Mesothelial cell of epicardium (in vitro differentiated cells): Measurements from ENCODE around the gene ADM2. TPM values are rescaled to one million over a fixed set of nuclear protein-coding genes. Genes with fewer than 3 reads are reported as not detected.
"Not testable (repeated sequence)": the region's sequence is repeated elsewhere in the genome, so short reads cannot be mapped to it uniquely, and the experiment has no call there.

Experiments
- DNase-seq, 2 experiments: peaks; one replicate each; pipeline ENCODE4 v3.0.0; 2021; ENCODE audit warnings: low spot score in 2 of 2; ENCODE audit not compliant: unreplicated experiment in 2 of 2
- H3K27ac Mint-ChIP-seq: 2 replicates; pipeline ENCODE4 v1.8.0; 2021; ENCODE audit warnings: mixed read lengths
- H3K27me3 Mint-ChIP-seq: 2 replicates; pipeline ENCODE4 v1.8.0; 2021; ENCODE audit warnings: low read depth, mixed read lengths
- H3K36me3 Mint-ChIP-seq: 2 replicates; pipeline ENCODE4 v1.8.0; 2021; ENCODE audit warnings: mixed read lengths
- H3K4me1 Mint-ChIP-seq: 2 replicates; pipeline ENCODE4 v1.8.0; 2021; ENCODE audit warnings: mixed read lengths
- H3K4me3 Mint-ChIP-seq: 2 replicates; pipeline ENCODE4 v1.8.0; 2021; ENCODE audit warnings: mild to moderate bottlenecking, moderate library complexity, mixed read lengths
- H3K9me3 Mint-ChIP-seq: 2 replicates; pipeline ENCODE4 v1.8.0; 2021; ENCODE audit warnings: mixed read lengths
- total RNA-seq: library from RNA; stranded (reverse); gene quantifications from 3 replicates; pipeline ENCODE4 v1.2.1, GENCODE V29; 2021
- TF ChIP-seq, protein P1 (sequence below): fragments of 200-600 bp; sonication (generic); IDR thresholded peaks from one replicate; pipeline ENCODE4 v1.5.0; 2021; ENCODE audit warnings: antibody characterized with exemption; ENCODE audit not compliant: unreplicated experiment

Gene ADM2
- total RNA-seq, 1 donor from 2014 or later = 1.4 TPM

- peaks cover 38% of the 10 kb centered on the region for H3K27me3 Mint-ChIP-seq
- no peaks in the 10 kb centered on the region for H3K9me3 Mint-ChIP-seq
- TF ChIP-seq, protein P1, sequence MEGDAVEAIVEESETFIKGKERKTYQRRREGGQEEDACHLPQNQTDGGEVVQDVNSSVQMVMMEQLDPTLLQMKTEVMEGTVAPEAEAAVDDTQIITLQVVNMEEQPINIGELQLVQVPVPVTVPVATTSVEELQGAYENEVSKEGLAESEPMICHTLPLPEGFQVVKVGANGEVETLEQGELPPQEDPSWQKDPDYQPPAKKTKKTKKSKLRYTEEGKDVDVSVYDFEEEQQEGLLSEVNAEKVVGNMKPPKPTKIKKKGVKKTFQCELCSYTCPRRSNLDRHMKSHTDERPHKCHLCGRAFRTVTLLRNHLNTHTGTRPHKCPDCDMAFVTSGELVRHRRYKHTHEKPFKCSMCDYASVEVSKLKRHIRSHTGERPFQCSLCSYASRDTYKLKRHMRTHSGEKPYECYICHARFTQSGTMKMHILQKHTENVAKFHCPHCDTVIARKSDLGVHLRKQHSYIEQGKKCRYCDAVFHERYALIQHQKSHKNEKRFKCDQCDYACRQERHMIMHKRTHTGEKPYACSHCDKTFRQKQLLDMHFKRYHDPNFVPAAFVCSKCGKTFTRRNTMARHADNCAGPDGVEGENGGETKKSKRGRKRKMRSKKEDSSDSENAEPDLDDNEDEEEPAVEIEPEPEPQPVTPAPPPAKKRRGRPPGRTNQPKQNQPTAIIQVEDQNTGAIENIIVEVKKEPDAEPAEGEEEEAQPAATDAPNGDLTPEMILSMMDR = no peak
- peaks cover 31% of the 10 kb centered on the region for H3K4me1 Mint-ChIP-seq
- peak overlapping the region; percentile 43 for H3K27ac Mint-ChIP-seq
- peak in 1 of 2 experiments; percentile 39 for DNase-seq
- H3K36me3 Mint-ChIP-seq = no peaks in the 10 kb centered on the region
- H3K4me3 Mint-ChIP-seq = peak overlapping the region; percentile 65
Measured at GRCh38 chr22:50530877-50531545, 49.7 kb downstream of the ADM2 start.

GRCh38 chr22:50531546-50531961, 50.2 kb downstream of the ADM2 start:
- DNase-seq = no peak
- H3K4me1 Mint-ChIP-seq = peaks cover 31% of the 10 kb centered on the region
- H3K27me3 Mint-ChIP-seq = peaks cover 38% of the 10 kb centered on the region
- peak overlapping the region; percentile 65 for H3K4me3 Mint-ChIP-seq
- H3K36me3 Mint-ChIP-seq = no peaks in the 10 kb centered on the region
- no peaks in the 10 kb centered on the region for H3K9me3 Mint-ChIP-seq
- TF ChIP-seq, protein P1 = no peak
- no peak overlapping the region for H3K27ac Mint-ChIP-seq

DNA sequence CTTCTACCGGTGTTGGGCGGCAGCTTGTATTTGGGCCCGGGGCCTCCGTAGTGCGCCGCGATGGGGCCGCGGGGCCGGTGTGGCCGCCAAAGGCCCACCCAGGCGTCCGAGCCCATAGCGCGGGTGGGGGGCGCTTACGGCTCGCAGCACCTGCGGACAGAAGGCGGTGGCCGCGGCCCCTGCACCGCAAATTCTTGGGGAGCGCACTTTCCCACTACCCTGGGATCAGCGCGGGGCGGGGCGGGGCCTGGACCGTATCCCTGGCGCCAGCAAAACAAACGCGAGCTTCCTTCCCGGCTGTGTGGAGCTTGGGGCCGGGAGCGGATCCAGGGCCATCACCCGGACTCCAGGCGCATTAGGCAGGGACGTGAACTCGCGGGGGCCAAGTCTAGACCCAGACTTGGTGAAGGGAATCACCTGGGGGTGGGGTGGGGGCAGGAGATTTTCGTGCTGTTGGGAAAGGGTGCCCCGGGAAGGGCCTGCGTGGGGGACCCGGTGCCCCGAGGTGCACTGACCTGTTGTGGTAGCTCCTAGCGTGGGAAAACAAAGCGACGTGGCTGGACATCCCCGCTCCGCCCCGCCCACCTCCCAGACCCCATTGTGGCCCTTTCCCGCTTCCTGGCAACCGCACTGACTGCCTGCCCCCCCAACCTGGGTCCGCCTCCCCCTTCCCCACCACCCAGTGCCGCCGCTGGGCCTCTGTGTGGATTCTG, 50.8 kb downstream of the ADM2 start:
- H3K4me1 Mint-ChIP-seq = peaks cover 26% of the 10 kb centered on the region
- peak overlapping the region; percentile 62 for H3K4me3 Mint-ChIP-seq
- H3K9me3 Mint-ChIP-seq = no peaks in the 10 kb centered on the region
- peak overlapping the region; percentile 9 for H3K27ac Mint-ChIP-seq
- H3K27me3 Mint-ChIP-seq = peaks cover 38% of the 10 kb centered on the region
- no peaks in the 10 kb centered on the region for H3K36me3 Mint-ChIP-seq
- TF ChIP-seq, protein P1 = no peak
- DNase-seq = peak in 1 of 2 experiments; percentile 44

GRCh38 chr22:50532824-50533796, 51.8 kb downstream of the ADM2 start:
- Mint-ChIP-seq H3K4me3 (peak overlapping the region; percentile 62), H3K27ac (peak overlapping the region; percentile 86), H3K4me1 (peaks cover 25% of the 10 kb centered on the region), H3K9me3 (no peaks in the 10 kb centered on the region), H3K36me3 (no peaks in the 10 kb centered on the region), H3K27me3 (peaks cover 34% of the 10 kb centered on the region)
- no peak for DNase-seq
- TF ChIP-seq, protein P1 = no peak

DNA sequence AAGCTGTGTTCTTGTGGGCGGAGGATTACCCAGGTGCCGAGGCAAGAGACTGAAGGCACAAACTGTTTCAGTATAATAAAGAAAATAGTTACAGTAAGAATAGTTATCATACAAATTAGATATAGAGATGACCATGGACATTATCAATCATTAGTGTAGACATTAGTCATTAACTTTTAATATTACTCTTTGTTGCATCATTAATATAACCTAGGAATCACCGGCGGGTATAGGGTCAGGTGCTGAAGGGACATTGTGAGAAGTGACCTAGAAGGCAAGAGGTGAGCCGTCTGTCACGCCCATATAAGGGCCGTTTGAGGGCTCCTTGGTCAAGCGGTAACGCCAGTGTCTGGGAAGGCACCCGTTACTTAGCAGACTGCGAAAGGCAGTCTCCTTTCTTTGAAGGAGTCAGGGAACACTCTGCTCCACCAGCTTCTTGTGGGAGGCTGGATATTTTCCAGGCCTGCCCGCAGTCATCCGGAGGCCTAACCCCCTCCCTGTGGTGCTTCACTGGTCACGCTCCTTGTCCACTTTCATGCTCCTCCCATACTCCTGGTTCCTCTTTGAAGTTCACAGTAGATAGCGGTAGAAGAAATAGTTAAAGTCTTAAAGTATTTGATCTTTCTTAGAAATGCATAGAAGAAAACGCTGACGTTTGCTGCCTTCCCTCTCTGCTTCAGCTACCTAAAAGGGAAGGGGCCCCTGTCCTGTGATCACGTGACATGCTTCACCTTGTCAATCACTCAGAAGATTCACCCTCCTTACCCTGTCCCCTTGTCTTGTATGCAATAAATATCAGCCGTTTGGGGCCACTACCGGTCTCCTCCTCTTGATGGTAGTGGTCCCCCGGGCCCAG, 52.7 kb downstream of the ADM2 start:
- H3K27me3 Mint-ChIP-seq = peaks cover 24% of the 10 kb centered on the region
- not testable (repeated sequence) for DNase-seq, H3K9me3 Mint-ChIP-seq, H3K36me3 Mint-ChIP-seq
- peaks cover 25% of the 10 kb centered on the region for H3K4me1 Mint-ChIP-seq
- H3K4me3 Mint-ChIP-seq = peak overlapping the region; percentile 14
- H3K27ac Mint-ChIP-seq = peak overlapping the region; percentile 86
